ENCODE results near the gene HLA-E. TPM values are rescaled to one million over a fixed set of nuclear protein-coding genes. Genes with fewer than 3 reads are reported as not detected.

The HLA-E gene
- total and polyA plus RNA-seq, 2 of the 13 experiments (the other 11 are each of a cell fraction or from before 2014, with no cell fraction given), result 45.2 to 90.4 TPM

- TF ChIP-seq PAWR (CRISPR knock-in tag; IDR thresholded peaks at IDR 0.05; ENCODE audit: borderline replicate concordance) (no peak), MIER3 (CRISPR knock-in tag; IDR thresholded peaks at IDR 0.05; ENCODE audit: borderline replicate concordance) (0 out of 2 replicates have a peak, but pooled peaks have one; percentile 17), ZBTB49 (CRISPR knock-in tag; IDR thresholded peaks at IDR 0.05; ENCODE audit: borderline replicate concordance) (no peak), ZNF33B (CRISPR knock-in tag; IDR thresholded peaks at IDR 0.05) (no peak), NFE2L2 (IDR thresholded peaks at IDR 0.05; ENCODE audit: low read length) (no peak), ZBTB7B (CRISPR knock-in tag; IDR thresholded peaks at IDR 0.05) (no peak), NR0B2 (CRISPR knock-in tag; IDR thresholded peaks at IDR 0.05) (no peak), ZMAT3 (CRISPR knock-in tag; conservative IDR thresholded peaks at IDR 0.05) (0 out of 2 replicates have a peak, but pooled peaks have one; percentile 43), CTCF (CRISPR knock-in tag; IDR thresholded peaks at IDR 0.05) (peak; percentile 94), MBNL3 (CRISPR knock-in tag; conservative IDR thresholded peaks at IDR 0.05) (no peak), RAD21 (CRISPR knock-in tag; IDR thresholded peaks at IDR 0.05) (peak; percentile 78), PHF8 (CRISPR knock-in tag; IDR thresholded peaks at IDR 0.05) (0 out of 2 replicates have a peak, but pooled peaks have one; percentile 21), THAP9 (CRISPR knock-in tag; IDR thresholded peaks at IDR 0.05; ENCODE audit: borderline replicate concordance) (0 out of 2 replicates have a peak, but pooled peaks have one; percentile 17), HNRNPUL1 (IDR thresholded peaks at IDR 0.05; ENCODE audit: low read depth, low read length) (no peak), NCOA5 (CRISPR knock-in tag; IDR thresholded peaks at IDR 0.05) (no peak), TBX2 (CRISPR knock-in tag; IDR thresholded peaks at IDR 0.05; ENCODE audit: borderline replicate concordance) (no peak), ZNF558 (CRISPR knock-in tag; IDR thresholded peaks at IDR 0.05; ENCODE audit: borderline replicate concordance) (no peak), REL (CRISPR knock-in tag; conservative IDR thresholded peaks at IDR 0.05) (no peak), ZNF589 (CRISPR knock-in tag; conservative IDR thresholded peaks at IDR 0.05) (no peak), KLF12 (CRISPR knock-in tag; IDR thresholded peaks at IDR 0.05; ENCODE audit: borderline replicate concordance) (no peak), ATF7-NPFF (CRISPR knock-in tag; IDR thresholded peaks at IDR 0.05; ENCODE audit: low read depth) (no peak), MTF2 (CRISPR knock-in tag; IDR thresholded peaks at IDR 0.05; ENCODE audit: borderline replicate concordance) (0 out of 2 replicates have a peak, but pooled peaks have one; percentile 16)
Observed at GRCh38 chr6:30541515-30542403, 52.5 kb downstream of the HLA-E start (continued).
